Measurements from ENCODE around the gene BLM.

Gene BLM

GRCh38 chr15:90691369-90691768 is 25.8 kb upstream of the BLM start:
- in situ Hi-C loops (cut with MboI; ENCODE audit: low sequenced_read_pairs) = no loop called here

- in situ Hi-C loops (cut with MboI; ENCODE audit: low sequenced_read_pairs) = no loop called here
Measured at GRCh38 chr15:90691982-90692773, 25.0 kb upstream of the BLM start.

GRCh38 chr15:90694987-90695386 is 22.2 kb upstream of the BLM start:
- in situ Hi-C loops (cut with MboI; ENCODE audit: low sequenced_read_pairs) = no loop called here

- in situ Hi-C loops (cut with MboI; ENCODE audit: low sequenced_read_pairs) = no loop called here
Measured at GRCh38 chr15:90697175-90697574, 20.0 kb upstream of the BLM start.

GRCh38 chr15:90698629-90699028 is 18.5 kb upstream of the BLM start:
- in situ Hi-C loops (cut with MboI; ENCODE audit: low sequenced_read_pairs) = no loop called here

- in situ Hi-C loops (cut with MboI; ENCODE audit: low sequenced_read_pairs) = loop anchor here (25.0 kb wide), 1 partner anchor 186 kb away; the partner anchor contains the start of gene FES
Measured at GRCh38 chr15:90701048-90701447, 16.1 kb upstream of the BLM start.

- in situ Hi-C loops (cut with MboI; ENCODE audit: low sequenced_read_pairs) = loop anchor here (25.0 kb wide), 1 partner anchor 185 kb away; the partner anchor contains the start of gene FES
Measured at GRCh38 chr15:90701880-90702630, 15.1 kb upstream of the BLM start.

GRCh38 chr15:90703455-90703854 is 13.7 kb upstream of the BLM start:
- in situ Hi-C loops (cut with MboI; ENCODE audit: low sequenced_read_pairs) = loop anchor here (25.0 kb wide), 1 partner anchor 184 kb away; the partner anchor contains the start of gene FES

GRCh38 chr15:90705212-90705611 is 11.9 kb upstream of the BLM start:
- in situ Hi-C loops (cut with MboI; ENCODE audit: low sequenced_read_pairs) = loop anchor here (25.0 kb wide), 1 partner anchor 182 kb away; the partner anchor contains the start of gene FES

- in situ Hi-C loops (cut with MboI; ENCODE audit: low sequenced_read_pairs) = loop anchor here (25.0 kb wide), 1 partner anchor 181 kb away; the partner anchor contains the start of gene FES
Measured at GRCh38 chr15:90706394-90707327, 10.5 kb upstream of the BLM start.

GRCh38 chr15:90707489-90707888 is 9.7 kb upstream of the BLM start:
- in situ Hi-C loops (cut with MboI; ENCODE audit: low sequenced_read_pairs) = loop anchor here (25.0 kb wide), 1 partner anchor 180 kb away; the partner anchor contains the start of gene FES

- in situ Hi-C loops (cut with MboI; ENCODE audit: low sequenced_read_pairs) = loop anchor here (25.0 kb wide), 1 partner anchor 179 kb away; the partner anchor contains the start of gene FES
Measured at GRCh38 chr15:90708516-90708915, 8.6 kb upstream of the BLM start.

GRCh38 chr15:90709278-90709677 is 7.9 kb upstream of the BLM start:
- in situ Hi-C loops (cut with MboI; ENCODE audit: low sequenced_read_pairs) = loop anchor here (25.0 kb wide), 1 partner anchor 178 kb away; the partner anchor contains the start of gene FES

- in situ Hi-C loops (cut with MboI; ENCODE audit: low sequenced_read_pairs) = loop anchor here (25.0 kb wide), 1 partner anchor 177 kb away; the partner anchor contains the start of gene FES
Measured at GRCh38 chr15:90710436-90711027, 6.6 kb upstream of the BLM start.

GRCh38 chr15:90711418-90711824 is 5.7 kb upstream of the BLM start:
- in situ Hi-C loops (cut with MboI; ENCODE audit: low sequenced_read_pairs) = loop anchor here (25.0 kb wide), 1 partner anchor 176 kb away; the partner anchor contains the start of gene FES

GRCh38 chr15:90711842-90712241 is 5.3 kb upstream of the BLM start:
- in situ Hi-C loops (cut with MboI; ENCODE audit: low sequenced_read_pairs) = loop anchor here (25.0 kb wide), 1 partner anchor 175 kb away; the partner anchor contains the start of gene FES

- in situ Hi-C loops (cut with MboI; ENCODE audit: low sequenced_read_pairs) = loop anchor here (25.0 kb wide), 1 partner anchor 174 kb away; the partner anchor contains the start of gene FES
Measured at GRCh38 chr15:90713081-90713480, 4.1 kb upstream of the BLM start.

GRCh38 chr15:90716317-90716975 is 700 bp upstream of the BLM start:
- in situ Hi-C loops (cut with MboI; ENCODE audit: low sequenced_read_pairs) = loop anchor here (25.0 kb wide), 1 partner anchor 171 kb away; the partner anchor contains the start of gene FES

- in situ Hi-C loops (cut with MboI; ENCODE audit: low sequenced_read_pairs) = loop anchor here (25.0 kb wide), 1 partner anchor 169 kb away; the partner anchor contains the start of gene FES
Measured at GRCh38 chr15:90718232-90718631, 1.1 kb downstream of the BLM start.

Data from HL-60/S4 treated with phorbol 12-myristate 13-acetate at 8.2 ng/mL for 4 days and 3 days (cell line).